Fibroblast of lung (primary cell): ENCODE measurements around the gene IRAK1. TPM values are rescaled to one million over a fixed set of nuclear protein-coding genes. Genes with fewer than 3 reads are reported as not detected.

ENCODE experiments used
- DNase-seq, 2 donors: peaks; one replicate each; pipeline versions ENCODE4 v3.0.0 to v3.0.0-alpha.2; 2010; ENCODE audit warnings: low read depth in 2 of 2
- H2AFZ ChIP-seq: 2 replicates; pipeline ENCODE4 v1.5.1; 2012; ENCODE audit warnings: low read length, control low read depth, inconsistent platforms
- H3K27ac ChIP-seq: 2 replicates; pipeline ENCODE4 v1.5.1; 2011; ENCODE audit warnings: low read length, control low read depth; ENCODE audit not compliant: insufficient read depth
- H3K27me3 ChIP-seq: 2 replicates; pipeline ENCODE4 v1.5.1; 2011; ENCODE audit warnings: mild to moderate bottlenecking, low read length; ENCODE audit not compliant: control insufficient read depth, insufficient read depth
- H3K36me3 ChIP-seq: 2 replicates; pipeline ENCODE4 v1.5.1; 2011; ENCODE audit warnings: low read length; ENCODE audit not compliant: control insufficient read depth, insufficient read depth
- H3K4me1 ChIP-seq: 2 replicates; pipeline ENCODE4 v1.5.1; 2011; ENCODE audit warnings: low read length; ENCODE audit not compliant: control insufficient read depth, insufficient read depth; ENCODE audit errors: extremely low read depth
- H3K4me2 ChIP-seq: 2 replicates; pipeline ENCODE4 v1.5.1; 2011; ENCODE audit warnings: low read length, control low read depth; ENCODE audit not compliant: insufficient read depth; ENCODE audit errors: extremely low read depth
- H3K4me3 ChIP-seq, 4 experiments: fragments of 200-600 bp in 1 of 4; sonication (generic) in 1 of 4; replicated peaks in 1 of 4; 2 replicates each; pipeline ENCODE4 v1.5.1; 2011 to 2016; ENCODE audit warnings: low read length in 4 of 4, low read depth in 3 of 4, mild to moderate bottlenecking in 3 of 4, control low read depth in 2 of 4, inconsistent platforms in 1 of 4, mixed read lengths in 1 of 4; ENCODE audit not compliant: insufficient read depth in 1 of 4; ENCODE audit errors: control extremely low read depth in 1 of 4
- H3K79me2 ChIP-seq: 2 replicates; pipeline ENCODE4 v1.5.1; 2012; ENCODE audit warnings: mild to moderate bottlenecking, low read length, inconsistent platforms; ENCODE audit not compliant: control insufficient read depth, insufficient read depth
- H3K9ac ChIP-seq: 2 replicates; pipeline ENCODE4 v1.5.1; 2011; ENCODE audit warnings: mild to moderate bottlenecking, low read length, control low read depth; ENCODE audit not compliant: insufficient read depth
- H3K9me3 ChIP-seq: 2 replicates; pipeline ENCODE4 v1.5.1; 2012; ENCODE audit warnings: low read depth, low read length; ENCODE audit not compliant: control insufficient read depth, insufficient read depth
- H4K20me1 ChIP-seq: 2 replicates; pipeline ENCODE4 v1.5.1; 2011; ENCODE audit warnings: low read length; ENCODE audit not compliant: control insufficient read depth, insufficient read depth; ENCODE audit errors: extremely low read depth
- CTCF ChIP-seq, 2 donors: IDR thresholded peaks in 1 of 2; conservative IDR thresholded peaks in 1 of 2; 1 replicate in 1 of 2; 2 replicates in 1 of 2; pipeline ENCODE4 v1.5.1; 2011 to 2012; ENCODE audit warnings: low read length in 2 of 2, control low read depth in 1 of 2, inconsistent platforms in 1 of 2, low read depth in 1 of 2, mild to moderate bottlenecking in 1 of 2
- EZH2 ChIP-seq: IDR thresholded peaks from 2 replicates; pipeline ENCODE4 v1.5.1; 2012; ENCODE audit warnings: low read length, control low read depth, mild to moderate bottlenecking; ENCODE audit errors: missing control alignments
- polyA plus RNA-seq, 2 donors: library from polyadenylated mRNA; depleted of rRNA in 1 of 2; stranded (reverse) in 1 of 2; unstranded in 1 of 2; fragments of >200 nt; gene quantifications; 2 replicates each; pipeline ENCODE4 v1.2.1, GENCODE V29; 2011 to 2012; ENCODE audit warnings: missing spikeins in 1 of 2
- total RNA-seq: library from RNA; depleted of rRNA; stranded (reverse); fragments of >200 nt; gene quantifications from 2 replicates; pipeline ENCODE4 v1.2.1, GENCODE V29; 2014

The IRAK1 gene
- total and polyA plus RNA-seq, 2 donors (not counting 1 experiment from before 2014, with no cell fraction given) = 25.9 to 65.9 TPM

- TF ChIP-seq CTCF (conservative IDR thresholded peaks at IDR 0.05 in 1 of 2, IDR thresholded peaks at IDR 0.05 in 1 of 2; ENCODE audit: low read depth in 1 of 2, low read length in 2 of 2) (no peak), EZH2 (no peak)
- Histone ChIP-seq H2AFZ (no peak overlapping the region), H3K27me3 (no peaks in the 10 kb centered on the region), H3K79me2 (no peaks in the 10 kb centered on the region), H3K9ac (no peak overlapping the region), H3K9me3 (no peaks in the 10 kb centered on the region), H3K4me1 (no peaks in the 10 kb centered on the region), H3K27ac (no peak overlapping the region), H3K36me3 (no peaks in the 10 kb centered on the region), H4K20me1 (no peaks in the 10 kb centered on the region), H3K4me2 (no peak overlapping the region), H3K4me3 (no peak overlapping the region)
- DNase-seq = no peak
These were observed 27.5 kb downstream of the IRAK1 start for GRCh38 chrX:153992180-153992579.

GRCh38 chrX:153991013-153991580, 28.6 kb downstream of the IRAK1 start:
- no peaks in the 10 kb centered on the region for H3K4me1 ChIP-seq
- no peak overlapping the region for H3K27ac ChIP-seq
- no peaks in the 10 kb centered on the region for H3K36me3 ChIP-seq
- no peak overlapping the region for H2AFZ ChIP-seq
- no peak overlapping the region for H3K9ac ChIP-seq
- no peaks in the 10 kb centered on the region for H3K9me3 ChIP-seq
- no peak for DNase-seq
- H3K79me2 ChIP-seq = no peaks in the 10 kb centered on the region
- no peak overlapping the region for H3K4me2 ChIP-seq
- H3K27me3 ChIP-seq = no peaks in the 10 kb centered on the region
- H4K20me1 ChIP-seq = no peaks in the 10 kb centered on the region
- TF ChIP-seq CTCF (conservative IDR thresholded peaks at IDR 0.05 in 1 of 2, IDR thresholded peaks at IDR 0.05 in 1 of 2; ENCODE audit: low read depth in 1 of 2, low read length in 2 of 2) = no peak
- no peak for TF ChIP-seq EZH2
- H3K4me3 ChIP-seq = no peak overlapping the region

GRCh38 chrX:153989973-153990655, 29.6 kb downstream of the IRAK1 start:
- no peaks in the 10 kb centered on the region for H4K20me1 ChIP-seq
- H3K9ac ChIP-seq = no peak overlapping the region
- no peaks in the 10 kb centered on the region for H3K4me1 ChIP-seq
- no peaks in the 10 kb centered on the region for H3K27me3 ChIP-seq
- H3K4me2 ChIP-seq = no peak overlapping the region
- H3K79me2 ChIP-seq = no peaks in the 10 kb centered on the region
- H3K27ac ChIP-seq = no peak overlapping the region
- H3K36me3 ChIP-seq = no peaks in the 10 kb centered on the region
- no peak for TF ChIP-seq EZH2
- TF ChIP-seq CTCF (conservative IDR thresholded peaks at IDR 0.05 in 1 of 2, IDR thresholded peaks at IDR 0.05 in 1 of 2; ENCODE audit: low read depth in 1 of 2, low read length in 2 of 2) = no peak
- no peak overlapping the region for H2AFZ ChIP-seq
- DNase-seq = no peak
- H3K4me3 ChIP-seq = no peak overlapping the region
- H3K9me3 ChIP-seq = no peaks in the 10 kb centered on the region
